Upper lobe of right lung (tissue), 1 donor: Measurements from ENCODE around the gene TBX3. TPM values are rescaled to one million over a fixed set of nuclear protein-coding genes. Genes with fewer than 3 reads are reported as not detected.

Experiments used
- ATAC-seq: fragments of 200-7000 bp; cut with Tn5 transposase; one replicate; pipeline ENCODE4 v1.9.1; 2020; ENCODE audit warnings: mild to moderate bottlenecking, moderate library complexity
- DNase-seq: peaks from one replicate; pipeline ENCODE4 v3.0.0-alpha.2; 2020
- H3K27ac ChIP-seq: fragments of 200-600 bp; one replicate; pipeline ENCODE4 v1.8.0; 2022
- H3K27me3 ChIP-seq: fragments of 200-600 bp; one replicate; pipeline ENCODE4 v1.8.0; 2022; ENCODE audit warnings: mild to moderate bottlenecking
- H3K36me3 ChIP-seq: fragments of 200-600 bp; one replicate; pipeline ENCODE4 v1.8.0; 2022
- H3K4me1 ChIP-seq: fragments of 200-600 bp; one replicate; pipeline ENCODE4 v1.8.0; 2022
- H3K4me3 ChIP-seq: fragments of 200-600 bp; one replicate; pipeline ENCODE4 v1.8.0; 2022; ENCODE audit warnings: mild to moderate bottlenecking
- H3K9me3 ChIP-seq: fragments of 200-600 bp; one replicate; pipeline ENCODE4 v1.8.0; 2022
- intact Hi-C: fragments of 100-400 bp; cut with DNase I; formaldehyde crosslinking; loops from one replicate; pipeline ENCODE4 v1.11.0; 2022
- total RNA-seq: library from RNA; stranded (reverse); fragmentation: NEBNext Ultra II Directional; extraction: Animal tissue kit (Norgen Biotek cat#: 25700); gene quantifications from one replicate; pipeline ENCODE4 v1.2.1, GENCODE V29; 2021
- TF ChIP-seq, protein P1 (sequence below): fragments of 200-600 bp; IDR thresholded peaks from one replicate; pipeline ENCODE4 v1.8.0; 2022; ENCODE audit warnings: antibody characterized with exemption
- donor health status: DM: no; HTN: yes; CAD: no; lungs with severe emphysema.

TBX3 gene
- total RNA-seq, 1 donor from 2014 or later: 35.9 TPM

- Histone ChIP-seq H3K9me3 (no peaks in the 10 kb centered on the region), H3K27me3 (no peaks in the 10 kb centered on the region), H3K27ac (no peak overlapping the region), H3K36me3 (no peaks in the 10 kb centered on the region), H3K4me1 (no peaks in the 10 kb centered on the region), H3K4me3 (no peak overlapping the region)
- intact Hi-C loops: no loop called here
- ATAC-seq (no peak), DNase-seq (no peak)
- TF ChIP-seq, protein P1, sequence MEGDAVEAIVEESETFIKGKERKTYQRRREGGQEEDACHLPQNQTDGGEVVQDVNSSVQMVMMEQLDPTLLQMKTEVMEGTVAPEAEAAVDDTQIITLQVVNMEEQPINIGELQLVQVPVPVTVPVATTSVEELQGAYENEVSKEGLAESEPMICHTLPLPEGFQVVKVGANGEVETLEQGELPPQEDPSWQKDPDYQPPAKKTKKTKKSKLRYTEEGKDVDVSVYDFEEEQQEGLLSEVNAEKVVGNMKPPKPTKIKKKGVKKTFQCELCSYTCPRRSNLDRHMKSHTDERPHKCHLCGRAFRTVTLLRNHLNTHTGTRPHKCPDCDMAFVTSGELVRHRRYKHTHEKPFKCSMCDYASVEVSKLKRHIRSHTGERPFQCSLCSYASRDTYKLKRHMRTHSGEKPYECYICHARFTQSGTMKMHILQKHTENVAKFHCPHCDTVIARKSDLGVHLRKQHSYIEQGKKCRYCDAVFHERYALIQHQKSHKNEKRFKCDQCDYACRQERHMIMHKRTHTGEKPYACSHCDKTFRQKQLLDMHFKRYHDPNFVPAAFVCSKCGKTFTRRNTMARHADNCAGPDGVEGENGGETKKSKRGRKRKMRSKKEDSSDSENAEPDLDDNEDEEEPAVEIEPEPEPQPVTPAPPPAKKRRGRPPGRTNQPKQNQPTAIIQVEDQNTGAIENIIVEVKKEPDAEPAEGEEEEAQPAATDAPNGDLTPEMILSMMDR: no peak
Measured at GRCh38 chr12:114656906-114657596, 26.9 kb downstream of the TBX3 start.

- Histone ChIP-seq H3K4me1 (no peaks in the 10 kb centered on the region), H3K27ac (peak overlapping the region; percentile 51), H3K9me3 (no peaks in the 10 kb centered on the region), H3K36me3 (no peaks in the 10 kb centered on the region), H3K4me3 (no peak overlapping the region), H3K27me3 (no peaks in the 10 kb centered on the region)
- no peak for DNase-seq
- peak; percentile 50 for ATAC-seq
- intact Hi-C loops: no loop called here
- TF ChIP-seq, protein P1: no peak
Measured at GRCh38 chr12:114655934-114656749, 27.8 kb downstream of the TBX3 start.

- no peaks in the 10 kb centered on the region for H3K4me1 ChIP-seq
- intact Hi-C loops: no loop called here
Measured at GRCh38 chr12:114649585-114649984, 34.4 kb downstream of the TBX3 start.

DNA sequence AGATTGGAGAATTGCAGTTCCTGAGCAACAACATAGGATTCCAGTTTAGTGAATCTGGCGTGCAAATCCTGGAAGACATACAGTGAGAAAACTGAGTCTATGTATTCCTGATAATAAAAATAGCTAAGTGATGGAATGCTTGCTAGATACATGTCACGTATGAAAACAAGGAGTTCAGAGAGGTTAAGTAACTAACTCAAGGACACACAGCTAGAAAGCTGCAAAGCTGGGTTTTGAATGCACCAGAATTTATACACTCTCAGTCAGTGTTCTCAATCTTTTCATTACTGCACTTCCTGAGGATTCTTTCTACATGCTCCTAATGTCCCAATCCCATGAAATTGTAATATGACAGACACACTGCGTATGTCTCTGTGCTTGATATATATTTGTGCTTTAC, 35.3 kb downstream of the TBX3 start:
- H3K27me3 ChIP-seq: no peaks in the 10 kb centered on the region
- no peaks in the 10 kb centered on the region for H3K9me3 ChIP-seq
- intact Hi-C loops: no loop called here
- ATAC-seq (no peak), DNase-seq (no peak)
- H3K27ac ChIP-seq: no peak overlapping the region
- H3K4me1 ChIP-seq: no peaks in the 10 kb centered on the region
- H3K4me3 ChIP-seq: no peak overlapping the region
- H3K36me3 ChIP-seq: no peaks in the 10 kb centered on the region
- TF ChIP-seq, protein P1: no peak

More at GRCh38 chr12:114649585-114649984, 34.4 kb downstream of the TBX3 start:
- no peaks in the 10 kb centered on the region for H3K27me3 ChIP-seq
- no peak overlapping the region for H3K4me3 ChIP-seq
- ATAC-seq (no peak), DNase-seq (no peak)
- H3K36me3 ChIP-seq: no peaks in the 10 kb centered on the region
- TF ChIP-seq, protein P1: no peak
- H3K9me3 ChIP-seq: no peaks in the 10 kb centered on the region
- no peak overlapping the region for H3K27ac ChIP-seq

GRCh38 chr12:114638790-114639435, 45.1 kb downstream of the TBX3 start:
- ATAC-seq: no peak
- intact Hi-C loops: no loop called here

More at GRCh38 chr12:114638790-114639435, 45.1 kb downstream of the TBX3 start:
- Histone ChIP-seq H3K27ac (no peak overlapping the region), H3K27me3 (no peaks in the 10 kb centered on the region), H3K9me3 (no peaks in the 10 kb centered on the region), H3K36me3 (no peaks in the 10 kb centered on the region), H3K4me3 (no peak overlapping the region), H3K4me1 (no peaks in the 10 kb centered on the region)
- no peak for DNase-seq
- TF ChIP-seq, protein P1: no peak
